ENCODE results near the gene SUSD3. TPM values are rescaled to one million over a fixed set of nuclear protein-coding genes. Genes with fewer than 3 reads are reported as not detected.

The SUSD3 gene
- total and polyA plus RNA-seq, 2 donors (not counting 3 experiments of a cell fraction or from before 2014, with no cell fraction given), result not detected

DNA sequence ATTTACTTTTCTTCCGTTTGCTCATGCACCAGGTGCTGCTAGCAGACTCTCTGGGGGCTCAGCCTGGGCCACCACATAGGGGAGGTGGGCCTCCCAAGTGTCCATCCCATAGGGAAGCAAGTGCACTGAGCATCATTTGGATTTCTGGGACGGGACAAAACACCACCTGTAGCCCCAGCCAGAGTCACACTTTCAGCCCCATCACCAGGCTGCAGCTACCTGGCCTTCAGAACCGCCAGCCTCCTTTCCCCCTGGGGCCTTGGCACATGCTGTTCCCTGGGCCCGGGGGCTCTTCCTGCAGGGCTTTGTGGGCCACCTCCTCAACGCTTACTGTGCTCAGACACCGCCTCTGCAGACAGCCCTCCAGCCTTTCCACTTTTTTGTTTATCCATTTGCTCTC, 19.6 kb upstream of the SUSD3 start:
- FAIRE-seq, result no peak
- POLR2A ChIA-PET, result no interaction called here
- no peak overlapping the region for H3K9ac ChIP-seq (replicated peaks; ENCODE audit: extremely low read depth, insufficient read depth, low read length)
- CTCF ChIA-PET, result no interaction called here
- BruUV-seq (replicated peaks), result no TSS peak
- no peak overlapping the region for H3K4me3 ChIP-seq (replicated peaks in 1 of 3; ENCODE audit: insufficient read depth in 1 of 3, low read depth in 1 of 3, low read length in 3 of 3)
- intact Hi-C loops (cut with micrococcal nuclease) (no loop called here), dilution Hi-C loops (cut with MboI; ENCODE audit: extremely low pct_ligation_motif_present, low sequenced_read_pairs) (no loop called here)
- no peak for DNase-seq (ENCODE audit: low read depth, low spot score)
- H3K4me2 ChIP-seq (ENCODE audit: insufficient read depth, low read length), result no peak overlapping the region
- no peaks in the 10 kb centered on the region for H3K4me1 ChIP-seq (ENCODE audit: control insufficient read depth, extremely low read depth, insufficient read depth, low read length)
- TF ChIP-seq EZH2 (IDR thresholded peaks at IDR 0.05; ENCODE audit: borderline replicate concordance, low read depth, low read length, severe bottlenecking) (no peak), POLR2A (IDR thresholded peaks at IDR 0.05; ENCODE audit: low read depth, low read length) (no peak), POLR2AphosphoS5 (IDR thresholded peaks at IDR 0.05; ENCODE audit: insufficient read depth, low read depth, low read length) (no peak), GATA2 (IDR thresholded peaks at IDR 0.05; ENCODE audit: insufficient read depth, insufficient read length, low read depth, low read length) (no peak), JUN (IDR thresholded peaks at IDR 0.05; ENCODE audit: borderline replicate concordance, insufficient read depth, insufficient read length, low read depth) (no peak), FOS (IDR thresholded peaks at IDR 0.05; ENCODE audit: borderline replicate concordance, insufficient read depth, low read length) (no peak), MYC (IDR thresholded peaks at IDR 0.05; ENCODE audit: low read depth, low read length) (no peak)
- TF ChIP-seq, protein P1, sequence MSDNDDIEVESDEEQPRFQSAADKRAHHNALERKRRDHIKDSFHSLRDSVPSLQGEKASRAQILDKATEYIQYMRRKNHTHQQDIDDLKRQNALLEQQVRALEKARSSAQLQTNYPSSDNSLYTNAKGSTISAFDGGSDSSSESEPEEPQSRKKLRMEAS (IDR thresholded peaks at IDR 0.05; ENCODE audit: insufficient read depth, insufficient read length), result no peak
- TF ChIP-seq, protein P2, sequence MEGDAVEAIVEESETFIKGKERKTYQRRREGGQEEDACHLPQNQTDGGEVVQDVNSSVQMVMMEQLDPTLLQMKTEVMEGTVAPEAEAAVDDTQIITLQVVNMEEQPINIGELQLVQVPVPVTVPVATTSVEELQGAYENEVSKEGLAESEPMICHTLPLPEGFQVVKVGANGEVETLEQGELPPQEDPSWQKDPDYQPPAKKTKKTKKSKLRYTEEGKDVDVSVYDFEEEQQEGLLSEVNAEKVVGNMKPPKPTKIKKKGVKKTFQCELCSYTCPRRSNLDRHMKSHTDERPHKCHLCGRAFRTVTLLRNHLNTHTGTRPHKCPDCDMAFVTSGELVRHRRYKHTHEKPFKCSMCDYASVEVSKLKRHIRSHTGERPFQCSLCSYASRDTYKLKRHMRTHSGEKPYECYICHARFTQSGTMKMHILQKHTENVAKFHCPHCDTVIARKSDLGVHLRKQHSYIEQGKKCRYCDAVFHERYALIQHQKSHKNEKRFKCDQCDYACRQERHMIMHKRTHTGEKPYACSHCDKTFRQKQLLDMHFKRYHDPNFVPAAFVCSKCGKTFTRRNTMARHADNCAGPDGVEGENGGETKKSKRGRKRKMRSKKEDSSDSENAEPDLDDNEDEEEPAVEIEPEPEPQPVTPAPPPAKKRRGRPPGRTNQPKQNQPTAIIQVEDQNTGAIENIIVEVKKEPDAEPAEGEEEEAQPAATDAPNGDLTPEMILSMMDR (IDR thresholded peaks at IDR 0.05; ENCODE audit: extremely low read depth in 1 of 2, insufficient read depth in 1 of 2, low read depth in 1 of 2, low read length in 2 of 2), result no peak
- no peak overlapping the region for H2AFZ ChIP-seq (ENCODE audit: low read depth, low read length)
- H3K79me2 ChIP-seq (ENCODE audit: control insufficient read depth, insufficient read depth, low read length), result no peaks in the 10 kb centered on the region
- H3K9me1 ChIP-seq (replicated peaks; ENCODE audit: control insufficient read depth, extremely low read depth, insufficient read depth, low read length), result no peaks in the 10 kb centered on the region
- H3K9me3 ChIP-seq (replicated peaks; ENCODE audit: control insufficient read depth, insufficient read depth, low read length), result no peaks in the 10 kb centered on the region
- no peak overlapping the region for H3K27ac ChIP-seq (ENCODE audit: insufficient read depth, low read depth, low read length)
- no peaks in the 10 kb centered on the region for H4K20me1 ChIP-seq (replicated peaks; ENCODE audit: control insufficient read depth, extremely low read depth, insufficient read depth, low read length)
- no peaks in the 10 kb centered on the region for H3K36me3 ChIP-seq (ENCODE audit: control insufficient read depth in 2 of 2, extremely low read depth in 1 of 2, insufficient read depth in 2 of 2, low read length in 2 of 2)
- H3K27me3 ChIP-seq (ENCODE audit: control insufficient read depth in 2 of 2, insufficient read depth in 2 of 2, low read length in 2 of 2), result no peaks in the 10 kb centered on the region

Measured in endothelial cell of umbilical vein (primary cell).